ENCODE measurements around the gene HIPK2. TPM values are rescaled to one million over a fixed set of nuclear protein-coding genes. Genes with fewer than 3 reads are reported as not detected.
A peak's percentile ranks its signal among the peaks of the same experiment; 100 is the strongest.

HIPK2 gene
- total RNA-seq, 1 experiment from 2014 or later = 8.6 TPM

GRCh38 chr7:139698844-139699243, 79.0 kb downstream of the HIPK2 start:
- DNase-seq = no peak
- H3K27me3 ChIP-seq (ENCODE audit: control insufficient read depth, insufficient read depth, low read length) = no peaks in the 10 kb centered on the region
- H3K36me3 ChIP-seq (replicated peaks; ENCODE audit: control insufficient read depth, insufficient read depth, low read length) = no peaks in the 10 kb centered on the region
- H3K4me3 ChIP-seq (ENCODE audit: insufficient read depth, low read depth, low read length) = no peak overlapping the region

DNA sequence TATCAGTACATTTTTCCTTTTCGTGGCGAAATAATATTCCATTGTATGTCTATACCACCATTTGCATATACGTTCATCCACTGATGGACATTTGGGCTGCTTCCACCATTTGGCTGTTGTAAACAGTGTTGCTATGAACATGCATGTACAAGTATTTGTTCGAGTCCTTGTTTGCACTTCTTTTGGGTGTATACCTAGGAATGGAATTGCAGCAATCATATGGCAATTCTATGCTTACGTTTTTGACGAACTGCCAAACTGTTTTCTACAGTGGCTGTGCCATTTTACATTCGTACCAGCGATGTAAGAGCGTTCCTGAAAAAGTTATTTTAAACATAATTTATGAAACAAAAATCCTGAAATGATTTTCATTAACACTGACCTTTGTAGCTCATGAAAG, 79.5 kb downstream of the HIPK2 start:
- H3K36me3 ChIP-seq (replicated peaks; ENCODE audit: control insufficient read depth, insufficient read depth, low read length) = no peaks in the 10 kb centered on the region
- DNase-seq = no peak
- H3K27me3 ChIP-seq (ENCODE audit: control insufficient read depth, insufficient read depth, low read length) = no peaks in the 10 kb centered on the region
- H3K4me3 ChIP-seq (ENCODE audit: insufficient read depth, low read depth, low read length) = no peak overlapping the region

GRCh38 chr7:139697056-139697455, 80.7 kb downstream of the HIPK2 start:
- no peak overlapping the region for H3K4me3 ChIP-seq (ENCODE audit: insufficient read depth, low read depth, low read length)
- no peaks in the 10 kb centered on the region for H3K27me3 ChIP-seq (ENCODE audit: control insufficient read depth, insufficient read depth, low read length)
- no peak for DNase-seq
- no peaks in the 10 kb centered on the region for H3K36me3 ChIP-seq (replicated peaks; ENCODE audit: control insufficient read depth, insufficient read depth, low read length)

GRCh38 chr7:139696552-139696951, 81.2 kb downstream of the HIPK2 start:
- no peaks in the 10 kb centered on the region for H3K36me3 ChIP-seq (replicated peaks; ENCODE audit: control insufficient read depth, insufficient read depth, low read length)
- DNase-seq = no peak
- no peaks in the 10 kb centered on the region for H3K27me3 ChIP-seq (ENCODE audit: control insufficient read depth, insufficient read depth, low read length)
- no peak overlapping the region for H3K4me3 ChIP-seq (ENCODE audit: insufficient read depth, low read depth, low read length)

DNA sequence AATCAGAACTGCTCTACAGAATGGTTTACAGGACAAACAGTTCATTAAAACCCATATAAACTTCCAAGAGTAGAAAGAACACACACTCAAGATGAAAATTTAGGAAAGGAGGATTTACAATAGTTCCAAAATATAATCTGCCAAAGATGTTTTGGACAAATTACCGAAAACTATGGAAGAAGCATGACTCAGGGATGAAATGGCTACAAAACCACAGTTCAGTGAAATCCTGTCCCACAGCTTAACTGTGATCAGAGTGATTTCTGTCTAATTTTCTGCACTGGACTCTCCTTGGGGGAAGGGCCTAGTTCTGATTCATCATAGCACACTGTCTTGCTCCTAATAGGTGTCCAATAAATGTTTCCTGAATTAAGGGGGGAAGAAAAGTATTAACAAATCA, 82.2 kb downstream of the HIPK2 start:
- H3K36me3 ChIP-seq (replicated peaks; ENCODE audit: control insufficient read depth, insufficient read depth, low read length) = no peaks in the 10 kb centered on the region
- DNase-seq = no peak
- no peaks in the 10 kb centered on the region for H3K27me3 ChIP-seq (ENCODE audit: control insufficient read depth, insufficient read depth, low read length)
- no peak overlapping the region for H3K4me3 ChIP-seq (ENCODE audit: insufficient read depth, low read depth, low read length)

- no peak for DNase-seq
- Histone ChIP-seq H3K27me3 (ENCODE audit: control insufficient read depth, insufficient read depth, low read length) (no peaks in the 10 kb centered on the region), H3K4me3 (ENCODE audit: insufficient read depth, low read depth, low read length) (no peak overlapping the region), H3K36me3 (replicated peaks; ENCODE audit: control insufficient read depth, insufficient read depth, low read length) (no peaks in the 10 kb centered on the region)
Measured at GRCh38 chr7:139695051-139695450, 82.7 kb downstream of the HIPK2 start.

GRCh38 chr7:139694389-139694676, 83.5 kb downstream of the HIPK2 start:
- Histone ChIP-seq H3K27me3 (ENCODE audit: control insufficient read depth, insufficient read depth, low read length) (no peaks in the 10 kb centered on the region), H3K36me3 (replicated peaks; ENCODE audit: control insufficient read depth, insufficient read depth, low read length) (no peaks in the 10 kb centered on the region), H3K4me3 (ENCODE audit: insufficient read depth, low read depth, low read length) (no peak overlapping the region)
- DNase-seq = no peak

DNA sequence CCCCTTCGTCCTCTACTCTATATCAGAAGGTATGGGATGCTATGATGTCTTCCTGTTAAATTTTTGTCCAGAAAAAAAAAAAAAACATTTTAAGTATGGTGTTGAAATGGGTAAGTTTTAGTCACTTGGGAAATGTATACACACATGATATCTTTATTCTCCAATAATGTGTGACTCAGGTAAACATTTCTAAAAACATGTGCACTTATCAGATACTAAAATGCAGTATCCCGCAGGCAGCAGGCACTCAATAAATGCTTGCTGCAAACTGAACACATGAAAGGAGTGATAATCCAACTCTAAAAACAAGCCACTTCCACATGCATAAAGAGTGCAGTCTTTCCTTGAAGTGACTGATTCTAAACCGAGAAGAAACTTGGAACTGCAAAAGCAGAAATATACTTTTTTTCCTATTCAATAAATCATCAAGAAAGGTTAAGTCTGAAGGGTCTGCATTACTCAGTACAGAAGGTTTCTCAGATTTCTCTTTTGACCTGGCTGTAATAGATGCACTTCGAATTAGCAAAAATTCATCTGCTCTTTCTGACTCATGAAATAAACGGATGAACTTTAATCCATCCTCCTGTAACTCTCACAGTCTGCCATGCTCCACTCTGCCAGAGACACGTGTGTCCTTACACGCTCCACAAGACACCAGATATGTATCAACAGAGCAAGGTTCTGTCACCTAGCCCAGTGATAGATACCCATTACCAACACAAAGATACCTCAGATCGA, 84.0 kb downstream of the HIPK2 start:
- DNase-seq = peak; percentile 1
- Histone ChIP-seq H3K4me3 (ENCODE audit: insufficient read depth, low read depth, low read length) (no peak overlapping the region), H3K27me3 (ENCODE audit: control insufficient read depth, insufficient read depth, low read length) (no peaks in the 10 kb centered on the region), H3K36me3 (replicated peaks; ENCODE audit: control insufficient read depth, insufficient read depth, low read length) (no peaks in the 10 kb centered on the region)

DNA sequence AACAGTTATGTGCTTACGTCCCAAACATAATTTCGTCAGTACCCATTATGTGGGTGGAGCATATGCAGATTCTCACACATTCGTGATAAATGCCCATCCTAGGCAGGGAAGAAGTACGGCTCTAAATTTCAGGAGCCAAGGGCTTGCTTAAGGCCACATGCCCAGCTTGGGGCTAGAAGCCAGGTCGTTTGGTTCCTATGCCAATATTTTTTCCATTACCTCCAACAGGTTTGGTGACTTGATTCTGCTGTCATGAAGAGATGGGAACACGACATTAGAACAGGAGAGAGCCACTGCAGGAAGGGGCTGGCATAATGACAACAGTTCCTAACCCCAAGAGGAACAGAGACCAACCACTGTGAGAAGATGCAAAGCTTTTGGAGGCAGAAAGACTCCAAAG, 85.1 kb downstream of the HIPK2 start:
- DNase-seq = peak; percentile 14
- H3K4me3 ChIP-seq (ENCODE audit: insufficient read depth, low read depth, low read length) = no peak overlapping the region
- no peaks in the 10 kb centered on the region for H3K27me3 ChIP-seq (ENCODE audit: control insufficient read depth, insufficient read depth, low read length)
- no peaks in the 10 kb centered on the region for H3K36me3 ChIP-seq (replicated peaks; ENCODE audit: control insufficient read depth, insufficient read depth, low read length)

- Histone ChIP-seq H3K36me3 (replicated peaks; ENCODE audit: control insufficient read depth, insufficient read depth, low read length) (no peaks in the 10 kb centered on the region), H3K27me3 (ENCODE audit: control insufficient read depth, insufficient read depth, low read length) (no peaks in the 10 kb centered on the region), H3K4me3 (ENCODE audit: insufficient read depth, low read depth, low read length) (no peak overlapping the region)
- DNase-seq = peak; percentile 5
Measured at GRCh38 chr7:139691253-139691781, 86.5 kb downstream of the HIPK2 start.

- no peak for DNase-seq
- Histone ChIP-seq H3K36me3 (replicated peaks; ENCODE audit: control insufficient read depth, insufficient read depth, low read length) (no peaks in the 10 kb centered on the region), H3K27me3 (ENCODE audit: control insufficient read depth, insufficient read depth, low read length) (no peaks in the 10 kb centered on the region), H3K4me3 (ENCODE audit: insufficient read depth, low read depth, low read length) (no peak overlapping the region)
Measured at GRCh38 chr7:139687980-139688632, 89.7 kb downstream of the HIPK2 start.

- Histone ChIP-seq H3K4me3 (ENCODE audit: insufficient read depth, low read depth, low read length) (no peak overlapping the region), H3K27me3 (ENCODE audit: control insufficient read depth, insufficient read depth, low read length) (no peaks in the 10 kb centered on the region), H3K36me3 (replicated peaks; ENCODE audit: control insufficient read depth, insufficient read depth, low read length) (no peaks in the 10 kb centered on the region)
- no peak for DNase-seq
Measured at GRCh38 chr7:139687211-139687954, 90.4 kb downstream of the HIPK2 start.

DNA sequence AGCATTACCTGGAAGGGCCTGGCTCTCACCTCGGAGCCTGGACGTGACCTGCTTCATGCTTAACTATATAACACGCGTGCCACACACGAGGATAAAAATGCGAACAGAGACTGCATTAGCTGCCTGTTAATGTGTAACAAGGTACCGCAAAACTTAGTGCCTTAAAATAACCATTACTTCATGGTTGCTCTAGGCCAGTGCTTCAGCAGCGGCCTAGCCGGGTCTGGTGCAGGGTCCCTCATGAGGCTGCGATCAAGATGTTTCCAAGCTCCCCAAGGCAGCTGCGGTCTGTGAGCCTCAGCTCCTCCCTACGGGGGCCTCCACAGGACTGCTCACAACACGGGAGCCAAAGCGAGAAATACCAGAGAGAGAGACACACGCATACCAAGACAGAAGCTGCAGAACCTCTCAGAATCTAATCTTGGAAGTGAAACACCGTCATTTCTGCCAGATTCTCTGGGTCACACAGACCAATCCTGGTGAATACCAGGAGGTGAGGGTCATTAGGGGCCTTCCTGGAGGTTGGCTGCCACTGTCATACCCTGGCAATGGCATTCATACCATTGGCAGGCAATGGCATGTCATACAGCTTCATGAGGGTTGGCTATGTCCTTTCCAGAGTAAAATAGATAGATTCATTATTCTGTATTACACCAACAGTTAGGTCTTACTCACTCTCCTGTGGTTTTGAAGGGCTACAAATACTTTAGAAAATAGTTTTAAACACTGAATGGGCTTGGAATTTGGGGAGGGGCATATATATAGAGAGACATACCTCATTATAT, 94.5 kb downstream of the HIPK2 start:
- DNase-seq = peak; percentile 19
- Histone ChIP-seq H3K4me3 (ENCODE audit: insufficient read depth, low read depth, low read length) (no peak overlapping the region), H3K27me3 (ENCODE audit: control insufficient read depth, insufficient read depth, low read length) (no peaks in the 10 kb centered on the region), H3K36me3 (replicated peaks; ENCODE audit: control insufficient read depth, insufficient read depth, low read length) (no peaks in the 10 kb centered on the region)
